Measurements from ENCODE around the gene NHSL2.

DNA sequence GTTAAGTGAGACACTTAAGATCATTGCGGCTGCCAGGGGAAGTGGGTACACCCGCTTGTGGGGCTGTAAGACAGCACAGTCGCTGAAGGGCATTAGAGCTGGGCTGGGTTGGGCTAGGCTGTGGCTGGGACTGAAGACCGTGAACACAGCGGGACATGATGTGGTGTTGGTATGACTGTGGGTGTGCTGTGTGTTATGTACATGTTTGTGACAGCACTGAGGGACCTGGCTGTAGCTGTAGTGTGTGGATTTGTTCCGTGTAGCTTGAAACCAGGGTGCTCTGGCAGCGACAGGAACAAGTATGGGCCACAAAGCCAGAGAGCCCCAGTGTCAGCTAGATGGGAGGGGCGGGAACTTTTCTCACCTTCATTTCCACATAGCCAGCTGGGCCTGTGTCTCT, 82.1 kb downstream of the NHSL2 start:
- TF ChIP-seq, protein P1, sequence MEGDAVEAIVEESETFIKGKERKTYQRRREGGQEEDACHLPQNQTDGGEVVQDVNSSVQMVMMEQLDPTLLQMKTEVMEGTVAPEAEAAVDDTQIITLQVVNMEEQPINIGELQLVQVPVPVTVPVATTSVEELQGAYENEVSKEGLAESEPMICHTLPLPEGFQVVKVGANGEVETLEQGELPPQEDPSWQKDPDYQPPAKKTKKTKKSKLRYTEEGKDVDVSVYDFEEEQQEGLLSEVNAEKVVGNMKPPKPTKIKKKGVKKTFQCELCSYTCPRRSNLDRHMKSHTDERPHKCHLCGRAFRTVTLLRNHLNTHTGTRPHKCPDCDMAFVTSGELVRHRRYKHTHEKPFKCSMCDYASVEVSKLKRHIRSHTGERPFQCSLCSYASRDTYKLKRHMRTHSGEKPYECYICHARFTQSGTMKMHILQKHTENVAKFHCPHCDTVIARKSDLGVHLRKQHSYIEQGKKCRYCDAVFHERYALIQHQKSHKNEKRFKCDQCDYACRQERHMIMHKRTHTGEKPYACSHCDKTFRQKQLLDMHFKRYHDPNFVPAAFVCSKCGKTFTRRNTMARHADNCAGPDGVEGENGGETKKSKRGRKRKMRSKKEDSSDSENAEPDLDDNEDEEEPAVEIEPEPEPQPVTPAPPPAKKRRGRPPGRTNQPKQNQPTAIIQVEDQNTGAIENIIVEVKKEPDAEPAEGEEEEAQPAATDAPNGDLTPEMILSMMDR (IDR thresholded peaks at IDR 0.05) = no peak
- TF ChIP-seq POLR2A (IDR thresholded peaks at IDR 0.05) = no peak
